RWPE2 (cell line): ENCODE results near the gene BTD.

Experiments used
- ATAC-seq: fragments of 200-7000 bp; cut with Tn5 transposase; 3 replicates; pipeline ENCODE4 v1.9.1; 2021; ENCODE audit warnings: low read depth
- DNase-seq: peaks from one replicate; pipeline ENCODE4 v3.0.0-alpha.2; 2020; ENCODE audit warnings: low spot score
- H3K27ac ChIP-seq: fragments of 450-650 bp; 2 replicates; pipeline ENCODE4 v1.5.1; 2017; ENCODE audit warnings: mild to moderate bottlenecking; ENCODE audit not compliant: poor library complexity, severe bottlenecking
- H3K27me3 ChIP-seq: fragments of 250-450 bp; sonication (Bioruptor Pico); 2 replicates; pipeline ENCODE4 v1.5.1; 2021; ENCODE audit warnings: mild to moderate bottlenecking, moderate library complexity; ENCODE audit not compliant: insufficient read depth, poor library complexity, severe bottlenecking
- H3K36me3 ChIP-seq: fragments of 250-450 bp; sonication (Bioruptor Pico); 2 replicates; pipeline ENCODE4 v1.5.1; 2020; ENCODE audit warnings: low read depth, mild to moderate bottlenecking, moderate library complexity
- H3K4me1 ChIP-seq: fragments of 250-450 bp; sonication (Bioruptor Pico); 2 replicates; pipeline ENCODE4 v1.5.1; 2021; ENCODE audit warnings: mild to moderate bottlenecking, moderate library complexity; ENCODE audit not compliant: insufficient read depth, poor library complexity, severe bottlenecking
- H3K4me3 ChIP-seq: fragments of 250-450 bp; sonication (Bioruptor Pico); 2 replicates; pipeline ENCODE4 v1.5.1; 2021; ENCODE audit warnings: mild to moderate bottlenecking, moderate library complexity; ENCODE audit not compliant: severe bottlenecking
- H3K9me3 ChIP-seq: fragments of 250-450 bp; sonication (Bioruptor Pico); 2 replicates; pipeline ENCODE4 v1.5.1; 2021; ENCODE audit warnings: mild to moderate bottlenecking, moderate library complexity; ENCODE audit not compliant: severe bottlenecking
- CTCF ChIP-seq: fragments of 450-650 bp; IDR thresholded peaks from one replicate; pipeline ENCODE4 v1.5.1; 2017; ENCODE audit warnings: mild to moderate bottlenecking, moderate library complexity; ENCODE audit not compliant: poor library complexity, severe bottlenecking

Gene BTD

GRCh38 chr3:15575446-15575845, 26.1 kb upstream of the BTD start:
- Histone ChIP-seq H3K4me3 (no peak overlapping the region), H3K4me1 (no peaks in the 10 kb centered on the region), H3K27ac (no peak overlapping the region), H3K36me3 (peaks cover 51% of the 10 kb centered on the region), H3K9me3 (no peaks in the 10 kb centered on the region), H3K27me3 (no peaks in the 10 kb centered on the region)
- TF ChIP-seq CTCF, result no peak
- no peak for ATAC-seq
- DNase-seq, result no peak

DNA sequence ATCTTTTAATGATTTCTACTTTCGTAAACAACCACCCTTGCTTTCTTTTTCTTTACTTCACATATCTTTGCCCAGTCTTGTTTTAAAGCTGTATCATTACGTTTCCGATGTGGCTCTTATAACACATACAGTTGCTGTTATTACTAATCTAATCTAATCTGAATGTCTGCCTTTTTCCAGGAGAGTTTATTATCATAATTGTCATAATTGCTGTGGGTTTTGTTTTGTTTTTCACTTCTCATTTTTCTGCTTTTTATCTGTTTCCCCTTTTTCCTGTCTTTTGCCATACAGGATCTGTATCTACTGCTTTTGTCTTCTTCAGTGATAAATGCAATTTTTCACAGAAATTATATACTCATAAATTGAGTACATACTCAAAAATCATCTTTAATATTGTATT, 25.1 kb upstream of the BTD start:
- H3K27me3 ChIP-seq, result no peaks in the 10 kb centered on the region
- DNase-seq, result no peak
- no peak for TF ChIP-seq CTCF
- no peaks in the 10 kb centered on the region for H3K4me1 ChIP-seq
- no peak overlapping the region for H3K27ac ChIP-seq
- no peak overlapping the region for H3K4me3 ChIP-seq
- ATAC-seq, result no peak
- H3K9me3 ChIP-seq, result no peaks in the 10 kb centered on the region
- H3K36me3 ChIP-seq, result peaks cover 51% of the 10 kb centered on the region

- ATAC-seq (no peak), DNase-seq (no peak)
- H3K36me3 ChIP-seq, result peaks cover 58% of the 10 kb centered on the region
- H3K4me1 ChIP-seq, result no peaks in the 10 kb centered on the region
- H3K4me3 ChIP-seq, result no peak overlapping the region
- H3K27ac ChIP-seq, result no peak overlapping the region
- no peak for TF ChIP-seq CTCF
- H3K9me3 ChIP-seq, result no peaks in the 10 kb centered on the region
- no peaks in the 10 kb centered on the region for H3K27me3 ChIP-seq
These were observed 23.2 kb upstream of the BTD start for GRCh38 chr3:15578289-15578867.

- DNase-seq, result no peak
These were observed 22.5 kb upstream of the BTD start for GRCh38 chr3:15579051-15579450.

More at GRCh38 chr3:15579051-15579450, 22.5 kb upstream of the BTD start:
- Histone ChIP-seq H3K27ac (no peak overlapping the region), H3K9me3 (no peaks in the 10 kb centered on the region), H3K4me1 (no peaks in the 10 kb centered on the region), H3K36me3 (peaks cover 57% of the 10 kb centered on the region), H3K27me3 (no peaks in the 10 kb centered on the region), H3K4me3 (no peak overlapping the region)
- ATAC-seq, result no peak
- TF ChIP-seq CTCF, result no peak
